Thymus (tissue), 11 donors: ENCODE measurements around the gene ART4. TPM values are rescaled to one million over a fixed set of nuclear protein-coding genes. Genes with fewer than 3 reads are reported as not detected.

Experiments
- DNase-seq, 9 donors: peaks; one replicate each; pipeline ENCODE4 v3.0.0-alpha.2; 2013; ENCODE audit warnings: low spot score in 9 of 9, low read depth in 6 of 9, missing footprints in 1 of 9
- H3K27ac ChIP-seq, 2 donors: one replicate each; pipeline ENCODE4 v1.5.1; 2013; ENCODE audit warnings: control low read depth in 1 of 2, low read depth in 1 of 2, low read length in 1 of 2, mild to moderate bottlenecking in 1 of 2, moderate library complexity in 1 of 2
- H3K27me3 ChIP-seq, 2 donors: one replicate each; pipeline ENCODE4 v1.5.1; 2013; ENCODE audit warnings: low read length in 1 of 2; ENCODE audit not compliant: control insufficient read depth in 2 of 2, insufficient read depth in 1 of 2
- H3K36me3 ChIP-seq, 2 donors: one replicate each; pipeline ENCODE4 v1.5.1; 2013; ENCODE audit warnings: low read length in 1 of 2, mild to moderate bottlenecking in 1 of 2, moderate library complexity in 1 of 2; ENCODE audit not compliant: control insufficient read depth in 2 of 2, insufficient read depth in 2 of 2
- H3K4me1 ChIP-seq, 2 donors: one replicate each; pipeline ENCODE4 v1.5.1; 2013; ENCODE audit warnings: low read length in 2 of 2; ENCODE audit not compliant: control insufficient read depth in 2 of 2, insufficient read depth in 2 of 2
- H3K4me3 ChIP-seq, 2 donors: one replicate each; pipeline ENCODE4 v1.5.1; 2013; ENCODE audit warnings: low read length in 2 of 2, control low read depth in 1 of 2, mild to moderate bottlenecking in 1 of 2
- H3K9me3 ChIP-seq, 2 donors: one replicate each; pipeline ENCODE4 v1.5.1; 2013; ENCODE audit warnings: low read length in 1 of 2, mild to moderate bottlenecking in 1 of 2; ENCODE audit not compliant: control insufficient read depth in 2 of 2, insufficient read depth in 1 of 2
- WGBS: extraction: QIAGEN DNeasy Blood & Tissue Kit; methylation state at CpG from one replicate; pipeline ENCODE4 v1.1.7; 2013; 5-methylcytosine and 5-hydroxymethylcytosine counted together
- polyA plus RNA-seq: library from polyadenylated mRNA; stranded (reverse); fragments of 200-250 nt; gene quantifications from one replicate; pipeline ENCODE4 v1.2.3, GENCODE V29; 2013
- total RNA-seq: library from RNA; stranded (reverse); fragments of 120-200 nt; gene quantifications from one replicate; pipeline ENCODE4 v1.2.4, GENCODE V29; 2013
- donor health status: healthy.

Gene ART4
- total and polyA plus RNA-seq, 2 donors, result 0.16 to 0.38 TPM

DNA sequence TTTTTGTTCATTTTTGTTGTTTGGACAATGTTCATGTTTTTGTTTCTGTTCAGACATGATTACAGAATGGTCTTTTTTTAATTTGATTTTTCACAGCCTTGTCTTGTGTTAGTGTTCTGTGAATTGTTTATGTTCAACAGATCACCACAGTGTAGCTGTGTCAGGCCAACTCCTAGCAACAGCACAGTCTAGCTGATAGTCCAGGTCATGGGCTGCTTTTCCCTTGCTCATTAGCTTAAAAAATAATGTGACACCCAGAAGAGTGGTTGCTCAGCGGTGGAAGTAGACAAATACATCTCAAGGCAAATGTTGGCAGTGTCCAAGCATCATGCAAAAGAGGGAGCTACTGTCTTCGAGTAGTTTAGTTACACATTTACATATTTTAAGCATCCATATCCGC, 62.5 kb downstream of the ART4 start:
- Histone ChIP-seq H3K36me3 (peaks cover 3 to 11% of the 10 kb centered on the region in 2 donors), H3K4me1 (peaks cover 0 to 5% of the 10 kb centered on the region in 2 donors), H3K27me3 (no peaks in the 10 kb centered on the region), H3K9me3 (no peaks in the 10 kb centered on the region), H3K4me3 (no peak overlapping the region), H3K27ac (no peak overlapping the region)
- 97% methylated on average over 3 of the region's 3 CpGs for WGBS
- DNase-seq, result no peak

DNA sequence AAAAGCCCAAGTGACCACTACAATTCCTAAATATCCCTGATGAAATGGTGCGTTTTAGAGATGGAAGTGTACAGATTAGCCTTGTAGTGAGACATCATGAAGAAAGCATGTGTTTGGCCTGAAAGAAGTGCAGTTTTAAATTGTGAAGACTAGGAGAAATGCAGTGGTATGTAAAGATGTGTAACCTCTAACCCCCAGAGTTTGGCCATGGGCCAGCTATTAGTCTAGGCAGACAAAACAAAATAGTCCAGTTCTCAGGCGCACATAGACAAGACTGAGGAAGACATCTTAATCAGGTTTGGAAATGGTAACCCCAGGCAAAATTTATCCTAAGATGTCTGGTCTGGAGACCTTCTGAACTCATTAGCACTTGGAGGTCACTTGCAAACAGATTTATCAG, 63.5 kb downstream of the ART4 start:
- Histone ChIP-seq H3K4me1 (peaks cover 5 to 6% of the 10 kb centered on the region in 2 donors), H3K4me3 (no peak overlapping the region), H3K36me3 (peaks cover under 1 to 5% of the 10 kb centered on the region in 2 donors), H3K27me3 (no peaks in the 10 kb centered on the region), H3K27ac (no peak overlapping the region), H3K9me3 (no peaks in the 10 kb centered on the region)
- WGBS, result 98% methylated on average over 2 of the region's 2 CpGs
- DNase-seq, result no peak

DNA sequence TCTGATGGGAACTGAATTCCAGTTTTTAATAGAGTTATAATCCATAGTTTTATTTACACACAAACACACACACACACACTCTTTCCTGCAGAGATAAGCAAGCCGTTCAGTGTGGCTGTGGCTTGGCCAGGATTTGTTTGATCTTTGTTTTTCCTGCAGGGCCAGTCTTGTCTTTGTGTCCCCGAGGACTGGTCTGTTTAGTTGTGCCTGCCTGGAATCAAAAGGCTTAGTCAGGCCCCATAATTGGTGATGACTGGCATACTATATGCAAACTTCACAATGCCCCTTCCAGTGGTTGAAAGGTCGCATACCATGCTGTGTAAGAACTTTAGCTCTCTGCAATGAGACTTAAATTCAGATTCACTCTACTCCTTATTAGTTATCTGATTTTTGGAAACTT, 66.1 kb downstream of the ART4 start:
- DNase-seq, result no peak
- H3K4me3 ChIP-seq, result no peak overlapping the region
- no peaks in the 10 kb centered on the region for H3K36me3 ChIP-seq
- peaks cover 0 to 4% of the 10 kb centered on the region in 2 donors for H3K27me3 ChIP-seq
- peaks cover 6 to 12% of the 10 kb centered on the region in 2 donors for H3K4me1 ChIP-seq
- H3K9me3 ChIP-seq, result peaks cover 0 to 5% of the 10 kb centered on the region in 2 donors
- 92% methylated on average over 3 of the region's 3 CpGs for WGBS
- H3K27ac ChIP-seq, result no peak overlapping the region

DNA sequence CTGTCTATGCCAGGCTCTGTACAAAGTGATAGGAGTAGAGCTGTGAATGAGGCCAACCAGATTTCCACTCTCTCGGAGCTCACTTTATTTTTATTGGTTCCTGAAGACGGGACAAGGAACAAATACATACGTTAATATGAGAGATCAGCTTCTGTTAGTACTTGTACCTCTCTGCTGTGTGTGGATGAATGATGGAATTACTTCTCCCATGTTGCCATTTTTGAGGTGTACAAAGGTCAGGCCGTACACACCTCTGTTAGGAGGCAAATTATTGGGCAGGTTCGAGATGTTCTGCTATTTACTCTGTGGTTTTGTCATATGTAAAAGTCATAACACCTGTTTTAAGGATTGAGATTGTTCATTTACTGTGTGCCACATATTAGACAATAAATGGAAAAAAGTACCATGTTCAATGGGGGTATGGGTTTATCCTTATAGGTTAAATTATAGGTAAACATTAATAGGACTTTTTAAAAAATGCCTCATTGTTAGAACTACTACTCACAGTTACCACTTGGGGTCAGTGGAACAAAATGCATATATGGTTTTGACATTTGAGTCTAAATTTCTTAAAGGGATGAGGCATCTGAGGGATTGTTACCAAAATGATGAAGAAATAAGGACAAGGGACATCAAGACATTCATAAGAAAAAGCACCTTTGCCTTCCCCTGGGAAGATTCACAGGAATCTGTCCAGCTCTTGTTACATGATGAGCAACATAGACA, 66.9 kb downstream of the ART4 start:
- H3K27ac ChIP-seq, result no peak overlapping the region

GRCh38 chr12:14775636-14775980, 67.7 kb downstream of the ART4 start:
- H3K36me3 ChIP-seq, result no peaks in the 10 kb centered on the region
- peak overlapping the region in 1 of 2 donors; percentile 92 for H3K27ac ChIP-seq
- 49% methylated on average over 1 of the region's 1 CpG for WGBS
- H3K9me3 ChIP-seq, result peaks cover 0 to 5% of the 10 kb centered on the region in 2 donors
- no peak for DNase-seq
- H3K4me3 ChIP-seq, result peak overlapping the region; percentile 70 to 89
- peaks cover 7 to 12% of the 10 kb centered on the region in 2 donors for H3K4me1 ChIP-seq
- H3K27me3 ChIP-seq, result peaks cover 0 to 4% of the 10 kb centered on the region in 2 donors

More for the DNA sequence above, 66.9 kb downstream of the ART4 start:
- Histone ChIP-seq H3K4me3 (no peak overlapping the region), H3K27me3 (peaks cover 0 to 4% of the 10 kb centered on the region in 2 donors), H3K36me3 (no peaks in the 10 kb centered on the region), H3K4me1 (peaks cover 7 to 12% of the 10 kb centered on the region in 2 donors), H3K9me3 (peaks cover 0 to 5% of the 10 kb centered on the region in 2 donors)
- DNase-seq, result peak in 1 of 9 donors; percentile 25
- 95% methylated on average over 5 of the region's 5 CpGs for WGBS

Other genes starting within 250 kb of the ART4 start
- under 0.01 TPM for gene GUCY2C, start 146.9 kb downstream of the ART4 start, total RNA-seq
- gene GUCY2C, start 146.9 kb downstream of the ART4 start, polyA plus RNA-seq, result 0.14 TPM
- gene WBP11, start 40.0 kb downstream of the ART4 start, total RNA-seq, result 9.2 TPM
- gene WBP11, start 40.0 kb downstream of the ART4 start, polyA plus RNA-seq, result 24.5 TPM
- gene C12orf60, start 39.9 kb downstream of the ART4 start, total RNA-seq, result 1.4 TPM
- gene C12orf60, start 39.9 kb downstream of the ART4 start, polyA plus RNA-seq, result 2.2 TPM
- 0.05 TPM for gene SMCO3, start 29.3 kb downstream of the ART4 start, total RNA-seq
- gene SMCO3, start 29.3 kb downstream of the ART4 start, polyA plus RNA-seq, result 0.09 TPM
- 14.5 TPM for gene MGP, start 42.3 kb upstream of the ART4 start, total RNA-seq
- gene MGP, start 42.3 kb upstream of the ART4 start, polyA plus RNA-seq, result 149 TPM
- gene ERP27, start 95.0 kb upstream of the ART4 start, total RNA-seq, result 1.3 TPM
- 4.4 TPM for gene ERP27, start 95.0 kb upstream of the ART4 start, polyA plus RNA-seq
- gene ARHGDIB, start 118.1 kb upstream of the ART4 start, total RNA-seq, result 1,161 TPM
- gene ARHGDIB, start 118.1 kb upstream of the ART4 start, polyA plus RNA-seq, result 820 TPM
- 0.19 TPM for gene PDE6H, start 129.5 kb upstream of the ART4 start, total RNA-seq
- gene PDE6H, start 129.5 kb upstream of the ART4 start, polyA plus RNA-seq, result not detected